Fibroblast of peridontal ligament (primary cell): Measurements from ENCODE around the gene CPA1.

Experiments used
- DNase-seq: peaks from one replicate; pipeline ENCODE4 v3.0.0-alpha.2; 2010; ENCODE audit errors: extremely low read depth

The CPA1 gene

DNA sequence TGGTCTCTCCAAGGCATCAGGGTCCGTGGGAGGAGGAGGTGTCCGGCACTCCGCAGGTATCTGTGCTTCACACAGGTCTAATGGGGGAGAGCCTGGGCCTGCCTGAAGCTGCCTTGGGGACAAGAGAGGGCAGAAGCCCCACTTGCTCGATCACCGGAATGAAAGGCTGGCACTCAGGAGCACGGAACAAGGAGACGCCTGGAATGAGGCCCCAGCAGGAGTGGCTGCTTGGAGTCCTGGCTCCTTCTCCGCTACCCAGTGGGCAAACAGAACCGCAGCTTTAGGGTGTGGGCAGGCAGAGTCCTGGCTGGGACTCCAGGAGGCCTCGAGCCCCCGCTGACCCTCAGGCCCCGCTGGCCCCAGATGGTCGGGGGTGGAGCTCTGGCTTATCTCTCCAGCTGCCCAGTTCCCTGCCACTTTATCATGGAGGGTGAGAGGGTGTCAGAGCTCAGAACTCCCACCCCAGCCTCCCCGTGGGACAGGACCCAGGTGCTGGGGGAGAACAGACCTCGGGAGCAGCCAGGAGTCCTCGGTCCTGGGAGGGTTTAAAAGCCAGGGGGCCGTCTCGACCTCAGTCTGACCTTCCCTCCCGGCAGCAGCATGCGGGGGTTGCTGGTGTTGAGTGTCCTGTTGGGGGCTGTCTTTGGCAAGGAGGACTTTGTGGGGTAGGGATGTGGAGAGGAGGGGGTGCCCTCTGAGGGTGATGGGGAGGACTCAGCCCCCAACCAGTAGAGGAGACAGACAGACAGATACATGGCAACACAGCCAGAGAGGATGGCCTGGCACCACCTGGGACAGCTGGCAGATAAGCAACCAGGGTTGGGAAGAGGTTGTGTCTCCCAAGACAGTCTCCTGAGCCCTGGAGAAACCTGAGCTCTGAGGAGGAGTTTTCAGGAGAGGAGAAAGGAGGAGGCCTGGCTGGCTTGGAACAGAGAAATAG lies at the start of gene CPA1:
Gene CPA1 (plus strand): TSS at position 574 of the 940 bp plus-strand sequence. CDS start 27 bp downstream, at position 601.
- no peak for DNase-seq

DNA sequence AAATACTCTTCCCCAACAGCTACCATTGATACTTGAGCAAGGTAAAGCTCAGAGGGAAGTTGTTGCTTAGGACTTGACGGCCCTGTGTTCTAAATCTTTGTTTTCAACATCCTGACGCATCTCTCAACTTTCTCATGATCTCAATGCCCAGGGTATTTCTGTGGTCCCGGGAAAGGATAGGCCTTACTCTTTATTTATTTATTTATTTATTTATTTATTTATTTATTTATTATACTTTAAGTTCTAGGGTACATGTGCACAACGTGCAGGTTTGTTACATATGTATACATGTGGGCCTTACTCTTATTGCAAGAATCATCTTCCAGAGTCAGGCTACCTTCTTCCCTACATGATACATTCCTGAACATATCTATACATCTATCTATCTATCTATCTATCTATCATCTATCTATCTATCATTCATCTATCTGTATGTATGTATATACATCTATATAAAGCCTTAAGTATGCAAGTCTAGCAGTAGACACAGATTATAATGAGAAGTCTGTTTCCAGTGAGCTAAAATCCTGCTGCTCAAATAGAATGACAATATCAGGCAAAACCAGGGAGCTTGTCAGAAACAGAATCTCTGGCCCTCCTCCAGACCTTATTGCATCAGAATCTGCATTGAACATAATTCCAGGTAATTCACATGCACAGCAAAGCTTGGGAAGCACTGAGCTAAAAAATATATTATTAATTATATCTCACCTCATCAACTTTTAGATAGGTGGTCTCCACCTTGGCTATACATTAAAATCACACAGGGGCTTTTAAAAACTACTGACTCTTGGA lies 47.8 kb upstream of the CPA1 start:
- DNase-seq = no peak

DNA sequence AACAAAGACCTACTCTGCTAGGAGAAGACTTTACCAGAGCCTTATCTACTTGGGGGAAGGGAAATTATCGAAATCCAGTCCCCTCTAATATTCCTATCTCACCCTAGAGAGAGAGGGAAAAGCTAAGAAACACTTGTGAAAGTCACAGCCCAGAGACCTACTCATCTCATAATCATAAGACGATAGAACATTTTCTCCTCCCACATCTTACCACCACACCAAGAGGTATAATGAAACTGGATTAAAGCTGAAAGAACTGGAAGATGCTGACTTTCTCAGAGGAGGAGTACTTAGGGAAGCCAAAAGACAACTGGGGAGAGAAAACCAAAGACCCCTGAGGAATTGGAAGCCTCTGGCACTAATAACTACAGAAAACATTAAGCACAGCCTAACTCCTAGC lies 46.5 kb upstream of the CPA1 start:
- no peak for DNase-seq

DNA sequence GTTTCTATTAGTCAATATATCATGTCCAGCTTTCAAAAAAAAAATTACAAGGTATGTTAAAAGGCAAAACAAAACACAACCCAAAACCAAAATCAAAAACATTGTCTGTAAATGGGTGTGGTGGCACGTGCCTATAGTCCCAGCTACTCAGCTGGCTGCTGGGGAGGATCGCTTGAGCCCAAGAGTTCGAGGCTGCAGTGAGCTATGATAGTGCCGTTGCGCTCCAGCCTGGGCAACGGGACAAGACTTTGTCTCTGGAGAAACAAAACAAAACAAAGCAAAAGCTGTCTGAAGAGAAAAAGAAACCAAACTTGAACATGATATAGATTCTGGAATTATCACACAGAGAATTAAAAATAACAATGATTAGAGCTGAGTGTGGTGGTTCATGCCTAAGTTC lies 46.0 kb upstream of the CPA1 start:
- peak; percentile 72 for DNase-seq

DNA sequence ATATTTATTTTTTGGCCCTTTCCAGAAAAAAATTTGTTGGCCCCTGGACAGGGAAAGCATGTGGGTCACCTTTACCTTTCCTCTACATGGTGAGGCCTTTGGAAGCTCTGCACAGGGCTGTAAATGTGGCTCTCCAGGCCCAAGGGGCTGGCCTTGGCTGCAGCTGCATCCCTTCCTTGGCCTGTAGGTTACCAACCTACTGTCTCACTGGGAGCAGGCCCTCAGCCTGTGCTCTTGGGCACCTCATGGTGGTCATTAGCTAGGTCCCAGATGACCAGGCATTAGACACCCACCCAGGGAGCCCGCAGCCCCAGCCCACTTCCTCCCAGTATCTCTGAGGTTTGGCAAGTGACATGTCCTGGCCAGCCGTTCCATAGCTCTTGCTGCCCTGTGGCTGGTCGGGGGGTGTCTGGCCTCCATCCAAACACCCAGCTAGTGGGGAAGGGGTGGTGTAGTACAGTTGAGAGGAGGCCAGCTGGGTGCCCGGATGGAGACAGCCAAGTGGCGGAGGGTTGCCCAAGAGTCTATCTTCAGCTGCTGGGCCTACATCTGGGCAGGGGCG lies 42.8 kb upstream of the CPA1 start:
- DNase-seq = no peak

DNA sequence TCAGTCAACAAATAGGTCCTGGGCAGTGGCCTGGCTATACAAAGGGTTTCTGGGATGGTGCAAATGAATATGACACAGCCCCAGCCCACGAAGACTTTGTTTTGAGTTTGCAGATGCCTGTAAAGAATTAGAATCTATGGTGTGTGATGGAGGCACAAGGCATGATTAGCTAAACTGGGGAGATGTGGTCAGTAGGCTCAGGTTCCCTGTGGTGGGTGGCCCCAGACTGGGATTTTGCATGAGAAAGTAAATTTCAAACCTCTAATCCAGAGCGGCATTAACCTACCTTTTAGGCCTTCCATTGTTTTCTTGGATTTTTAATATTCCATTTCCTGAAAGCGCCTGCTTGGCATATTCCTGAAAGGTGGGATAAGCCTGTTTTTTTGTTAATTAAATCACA lies 42.1 kb upstream of the CPA1 start:
- no peak for DNase-seq

DNA sequence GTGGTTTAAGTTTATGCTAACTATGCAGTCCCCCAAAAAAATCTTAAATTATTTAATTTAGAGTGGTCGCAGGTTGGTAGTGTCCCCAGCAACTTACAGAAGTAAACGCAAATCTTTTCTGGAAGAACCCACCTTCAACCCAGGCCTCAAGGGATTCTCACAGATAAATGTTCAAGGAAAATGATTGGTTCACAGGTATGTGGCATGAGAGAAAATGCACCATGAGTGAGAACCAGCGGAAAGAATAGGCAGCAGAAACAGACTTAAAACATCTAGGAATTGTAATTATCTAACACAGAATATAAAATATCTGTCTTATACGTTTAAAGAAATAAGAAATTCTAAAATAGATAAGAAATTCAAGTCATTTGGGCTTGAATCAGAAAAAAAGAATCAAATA lies 38.4 kb upstream of the CPA1 start:
- no peak for DNase-seq

DNA sequence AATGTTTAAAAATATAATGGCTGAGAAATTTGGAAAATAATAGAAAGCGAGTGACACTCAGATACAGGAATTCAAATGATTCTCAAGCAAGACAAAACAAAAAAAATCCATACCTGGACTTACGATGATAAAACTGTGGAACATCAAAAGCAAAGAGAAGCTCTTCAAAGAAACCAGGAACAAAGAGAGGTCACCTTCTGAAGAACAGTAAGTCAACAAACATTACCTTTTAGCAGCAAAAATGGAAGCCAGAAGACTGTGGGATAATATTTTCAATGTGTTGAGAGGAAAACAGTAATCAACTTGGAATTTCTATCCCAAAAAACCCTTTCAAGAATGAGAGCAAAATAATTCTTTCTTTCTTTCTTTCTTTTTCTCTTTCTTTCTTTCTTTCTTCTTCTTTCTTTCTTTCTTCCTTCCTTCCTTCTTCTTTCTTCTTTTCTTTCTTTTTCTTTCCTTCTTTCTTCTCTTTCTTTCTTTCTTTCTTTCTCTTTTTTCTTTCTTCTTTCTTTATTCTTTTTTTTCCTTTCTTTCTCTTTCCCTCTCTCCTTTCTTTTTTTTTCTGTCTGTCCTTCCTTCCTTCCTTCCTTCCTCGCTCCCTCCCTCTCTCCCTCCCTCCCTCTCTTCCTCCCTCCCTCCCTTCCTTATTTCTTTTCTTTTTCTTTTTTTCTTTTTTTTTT lies 37.5 kb upstream of the CPA1 start:
- DNase-seq = no peak

DNA sequence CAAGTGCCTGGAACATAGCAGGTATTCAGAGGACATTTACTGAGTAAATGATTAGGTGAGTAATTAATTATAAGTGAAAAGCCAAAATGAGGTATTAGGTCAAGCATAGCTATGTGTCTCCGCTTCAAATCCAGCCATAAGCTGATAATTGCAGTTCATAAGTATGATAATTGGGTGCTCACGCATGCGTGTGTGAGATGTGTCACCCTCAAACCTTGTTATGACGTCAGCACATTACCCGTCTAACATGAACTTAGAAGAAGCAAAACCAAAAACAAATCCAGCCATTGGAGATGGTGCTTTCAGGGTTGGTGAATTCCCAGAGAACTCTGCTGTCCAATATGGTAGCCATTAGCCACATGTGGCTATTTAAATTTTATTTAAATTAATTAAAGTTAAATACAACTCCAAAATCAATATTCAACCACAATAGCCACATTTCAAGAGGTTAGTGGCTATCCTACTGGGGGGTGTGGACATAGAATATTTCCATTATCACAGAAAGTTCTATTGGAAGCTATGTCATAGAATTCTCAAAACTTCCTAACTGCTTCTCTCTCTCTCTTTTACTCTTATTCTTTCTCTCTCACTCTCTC lies 35.9 kb upstream of the CPA1 start, which contains the start of gene CPA5:
Gene CPA5 (plus strand): TSS at position 546 of the 596 bp plus-strand sequence. CDS start 1,670 bp downstream, outside the sequence.
- no peak for DNase-seq

DNA sequence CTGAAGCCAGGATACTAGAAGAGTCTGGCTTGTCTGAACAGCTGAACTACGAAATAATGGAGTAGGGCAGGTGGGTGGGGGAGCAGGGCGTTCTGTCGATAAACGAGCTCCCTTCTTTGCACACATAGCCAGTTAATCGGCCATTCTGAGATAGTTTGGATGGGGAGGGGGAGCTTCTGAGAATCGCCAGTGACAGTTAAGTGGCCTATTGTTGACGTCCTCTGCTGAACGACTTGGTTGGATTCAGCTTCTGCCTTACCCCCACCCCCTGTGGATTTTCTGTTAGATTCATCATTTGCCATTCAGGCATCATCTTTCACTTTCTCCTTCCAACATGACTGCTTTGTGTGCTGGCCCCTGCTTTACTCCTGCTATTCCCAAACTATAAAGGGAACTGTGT lies 35.2 kb upstream of the CPA1 start:
- DNase-seq = no peak

DNA sequence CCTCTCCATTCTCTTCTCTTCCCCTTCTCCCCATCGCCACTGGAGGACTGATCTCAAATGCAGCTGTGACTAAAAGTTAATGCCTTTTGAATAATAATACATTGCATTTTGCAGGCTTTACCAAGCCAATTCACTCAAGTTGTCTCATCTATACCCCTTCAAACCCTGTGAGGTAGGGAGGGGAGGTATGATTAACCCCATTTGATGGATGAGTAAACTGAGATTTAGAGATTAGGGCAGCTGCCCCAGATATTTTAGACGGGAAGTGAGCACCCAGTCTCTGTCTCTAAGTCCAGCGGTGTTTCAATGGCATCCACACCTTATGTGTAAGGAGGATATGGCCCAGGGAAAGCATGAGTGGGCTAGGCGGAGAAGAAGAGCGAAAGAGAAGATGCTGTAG lies 34.6 kb upstream of the CPA1 start:
- no peak for DNase-seq

DNA sequence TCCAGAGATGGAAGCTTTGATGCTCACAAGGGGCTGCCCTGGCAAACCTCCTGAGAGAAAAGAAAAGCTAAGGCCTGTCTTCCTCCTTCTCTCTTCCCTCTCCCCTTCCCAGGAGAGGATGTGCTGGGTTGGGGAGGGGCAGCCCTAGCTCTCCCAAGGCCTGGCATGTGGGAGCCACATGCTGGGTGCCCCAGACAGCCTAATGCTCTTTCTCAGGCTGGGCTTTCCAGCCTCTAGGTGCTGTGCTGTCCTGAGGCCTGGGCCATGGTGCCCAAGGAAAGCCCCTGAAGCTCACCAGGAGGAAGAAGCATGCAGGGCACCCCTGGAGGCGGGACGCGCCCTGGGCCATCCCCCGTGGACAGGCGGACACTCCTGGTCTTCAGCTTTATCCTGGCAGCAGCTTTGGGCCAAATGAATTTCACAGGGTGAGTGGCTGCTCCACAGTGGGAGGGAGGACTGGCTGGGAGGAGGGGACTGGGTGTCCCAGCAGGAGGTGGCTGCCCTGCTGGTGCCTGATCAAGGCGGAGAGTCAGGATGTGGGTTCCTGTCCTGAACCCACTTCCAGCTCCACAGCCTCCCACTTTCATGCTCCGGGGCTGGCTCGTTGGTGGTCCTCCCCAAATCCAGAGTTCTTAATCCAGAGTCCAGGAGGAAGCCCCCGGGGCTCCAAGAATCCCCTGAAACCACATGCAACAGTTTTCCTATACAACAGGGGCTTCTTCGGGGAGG lies 34.0 kb upstream of the CPA1 start:
- no peak for DNase-seq

DNA sequence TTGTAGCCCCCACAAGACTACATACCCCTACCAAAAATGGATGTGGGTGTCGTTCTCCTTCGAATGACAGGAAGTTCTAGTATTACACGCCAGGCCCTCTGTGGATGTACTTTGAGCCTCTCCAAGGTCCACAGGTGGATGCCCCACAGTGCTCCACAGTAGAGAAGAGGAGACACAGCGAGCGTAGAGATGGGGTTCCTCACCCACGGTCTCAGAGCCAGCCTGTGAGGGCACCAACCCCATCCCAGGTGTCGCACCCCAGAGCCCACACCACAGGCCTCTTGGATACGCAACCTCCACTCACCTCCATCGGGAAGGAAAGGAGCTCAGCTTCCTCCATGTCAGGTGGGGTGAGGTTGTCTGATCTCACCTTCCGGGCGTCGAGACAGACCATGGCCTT lies 33.4 kb upstream of the CPA1 start:
- no peak for DNase-seq

DNA sequence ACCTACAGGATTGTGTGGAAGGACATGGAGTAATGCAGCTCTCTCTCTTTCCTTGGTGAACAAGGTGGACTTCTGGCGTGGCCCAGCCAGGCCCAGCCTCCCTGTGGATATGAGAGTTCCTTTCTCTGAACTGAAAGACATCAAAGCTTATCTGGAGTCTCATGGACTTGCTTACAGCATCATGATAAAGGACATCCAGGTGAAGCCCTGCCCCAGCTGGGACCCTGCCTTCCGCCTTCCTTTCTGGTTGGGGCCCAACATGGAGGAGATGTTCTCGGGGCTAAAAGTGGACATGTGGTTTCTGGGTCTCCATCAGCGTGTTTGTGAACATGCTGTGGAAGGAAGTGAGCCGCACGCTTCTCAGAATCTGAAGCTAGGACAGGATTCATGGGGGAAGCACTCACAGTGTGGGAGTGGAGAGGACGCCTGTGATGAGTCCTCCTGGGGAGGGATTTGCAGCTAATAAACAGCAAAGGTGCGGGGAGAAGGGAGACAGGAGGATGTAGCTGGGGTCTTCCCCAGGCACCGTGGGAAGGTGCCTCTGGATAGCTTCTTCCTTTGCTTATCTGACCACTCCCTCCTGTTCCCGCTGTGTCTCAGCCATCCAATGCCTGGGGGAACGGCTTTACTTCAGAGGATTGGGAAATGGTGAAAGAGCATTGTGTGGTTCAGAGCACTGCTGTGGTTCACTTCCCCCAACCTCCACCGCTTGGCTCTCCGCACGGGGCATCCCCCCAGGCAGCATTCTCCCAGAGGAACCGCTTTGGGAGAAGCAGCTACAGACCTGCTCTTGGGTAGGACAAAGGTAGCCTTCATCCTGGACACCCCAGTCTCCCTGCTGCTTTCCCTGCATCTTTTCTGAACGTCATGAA lies 30.1 kb upstream of the CPA1 start:
- DNase-seq = no peak

DNA sequence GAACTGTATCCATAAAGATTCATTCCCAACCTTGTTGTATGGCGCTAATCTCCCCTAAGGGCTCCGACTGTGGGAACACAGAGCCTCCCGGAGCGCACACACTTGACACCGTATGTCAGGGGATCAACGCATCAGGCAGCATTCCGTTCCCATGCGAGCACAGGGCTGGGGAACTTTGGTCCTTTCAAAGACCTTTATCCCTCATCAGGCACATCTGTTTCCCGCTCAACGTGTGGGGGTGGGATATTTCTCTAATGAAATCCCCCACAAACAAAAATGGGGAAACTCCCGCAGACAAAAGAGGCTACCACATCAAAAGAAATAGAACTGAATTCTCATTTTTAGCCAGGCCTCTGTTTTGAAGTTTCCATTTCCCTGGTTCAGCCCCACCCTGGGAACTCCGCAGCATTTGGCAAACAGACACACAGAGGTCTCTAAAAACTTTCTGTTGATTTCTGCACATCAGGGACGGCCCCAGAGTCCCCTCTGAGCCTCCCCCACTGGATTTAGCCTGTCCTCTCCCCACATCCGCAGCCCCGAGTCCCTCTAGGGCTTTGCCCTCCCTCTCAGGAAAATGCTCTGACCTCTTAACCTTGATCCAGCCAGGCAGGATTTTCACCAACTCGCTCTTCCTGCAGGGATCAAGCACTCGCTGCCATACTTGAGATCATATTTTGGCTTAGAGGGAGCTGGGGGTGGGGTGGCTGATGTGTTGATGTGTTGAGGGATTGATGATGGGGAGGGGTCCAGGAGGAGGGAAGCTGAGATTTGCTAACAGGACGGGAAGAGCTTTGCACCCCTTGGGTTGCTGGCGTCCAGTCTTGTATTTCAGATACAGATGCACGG lies 29.1 kb upstream of the CPA1 start:
- DNase-seq = no peak

DNA sequence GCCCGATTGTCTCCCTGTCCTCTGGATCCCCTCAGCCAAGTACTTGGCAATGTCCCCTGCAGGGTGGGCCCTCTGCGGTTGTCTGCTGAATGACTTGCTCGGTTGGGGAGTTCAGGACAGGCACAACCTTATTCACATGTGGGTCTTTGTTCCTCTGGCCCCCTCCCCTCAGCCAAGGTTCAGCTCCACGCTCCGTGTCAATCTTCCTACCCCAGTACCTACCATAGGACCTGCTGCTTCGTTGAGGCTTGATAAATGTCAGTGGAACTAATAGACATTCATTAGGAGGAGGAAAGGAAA lies 28.6 kb upstream of the CPA1 start:
- no peak for DNase-seq

DNA sequence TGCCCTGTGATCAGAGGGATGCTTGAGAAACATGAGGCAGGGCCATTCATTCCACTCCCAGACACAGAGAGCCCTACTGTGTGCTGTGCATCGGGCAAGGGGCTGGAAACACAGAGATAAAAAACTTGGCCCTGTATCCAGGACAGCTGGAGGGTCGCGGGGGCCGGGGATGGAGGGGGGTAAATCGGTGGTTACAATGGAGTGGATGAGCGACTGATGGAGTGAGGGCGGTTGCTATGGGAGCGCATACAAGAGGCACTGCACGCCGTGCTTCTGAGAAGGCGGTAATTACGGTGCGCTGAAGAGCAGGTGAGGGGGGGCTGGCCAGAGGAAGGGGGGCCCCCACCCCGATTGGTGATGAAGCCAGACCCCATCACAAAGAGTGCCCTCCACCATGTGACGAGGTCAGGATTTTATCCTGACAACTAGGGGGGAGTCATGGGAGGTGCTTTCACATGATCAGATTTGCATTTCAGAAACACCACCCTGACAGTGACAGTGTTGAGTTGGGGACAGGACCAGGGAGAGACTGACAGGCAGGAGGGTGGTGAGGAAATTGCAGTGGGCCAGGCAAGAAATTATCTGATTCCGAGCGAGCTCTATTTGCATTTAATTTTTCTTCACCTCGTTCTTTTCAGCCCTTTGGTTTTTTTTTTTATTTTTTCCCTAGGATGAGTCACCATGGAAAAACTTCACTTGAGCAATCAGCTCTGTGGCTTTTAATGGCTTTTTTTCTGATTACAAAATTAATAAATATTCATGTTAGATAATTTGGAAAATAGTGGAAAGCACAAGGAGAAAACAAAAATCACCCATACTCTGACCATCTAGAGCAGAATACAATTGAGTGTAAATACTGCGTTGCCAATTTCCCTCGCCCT lies 27.9 kb upstream of the CPA1 start:
- DNase-seq = peak; percentile 76

DNA sequence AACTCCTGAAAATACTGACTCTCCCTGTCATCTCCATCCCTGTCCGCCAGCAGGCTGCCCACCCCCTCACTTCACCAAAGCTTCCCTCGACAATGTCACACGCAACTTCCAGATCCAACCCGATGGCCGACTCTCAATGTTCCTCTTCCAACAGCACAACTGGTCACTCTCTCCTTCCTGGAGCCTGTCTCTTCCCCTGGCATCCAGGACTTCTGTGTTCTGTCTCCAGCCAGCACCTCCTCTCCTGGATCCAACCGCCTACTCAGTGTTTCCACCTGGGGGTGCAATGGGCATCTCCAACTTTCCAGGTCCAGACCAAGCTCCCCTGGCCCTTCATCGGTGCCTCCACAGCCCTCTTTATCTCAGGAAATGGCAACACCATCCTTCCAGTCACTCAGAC lies 27.1 kb upstream of the CPA1 start:
- no peak for DNase-seq
